Mucosa of stomach (tissue), 1 donor: Measurements from ENCODE around the gene SYT14.
"Not testable (repeated sequence)": the region's sequence is repeated elsewhere in the genome, so short reads cannot be mapped to it uniquely, and the experiment has no call there.

ENCODE experiments used
- H3K27me3 ChIP-seq: one replicate; pipeline ENCODE4 v1.7.0; 2013; ENCODE audit warnings: mild to moderate bottlenecking, low read length; ENCODE audit not compliant: control insufficient read depth, insufficient read depth
- H3K36me3 ChIP-seq: one replicate; pipeline ENCODE4 v1.7.0; 2013; ENCODE audit warnings: low read length; ENCODE audit not compliant: control insufficient read depth, insufficient read depth
- H3K4me1 ChIP-seq: one replicate; pipeline ENCODE4 v1.7.0; 2013; ENCODE audit warnings: mild to moderate bottlenecking, low read length; ENCODE audit not compliant: control insufficient read depth, insufficient read depth
- H3K4me3 ChIP-seq: one replicate; pipeline ENCODE4 v1.7.0; 2013; ENCODE audit warnings: low read length
- H3K9ac ChIP-seq: one replicate; pipeline ENCODE4 v1.7.0; 2013; ENCODE audit warnings: mild to moderate bottlenecking, low read length, moderate library complexity
- H3K9me3 ChIP-seq: one replicate; pipeline ENCODE4 v1.7.0; 2013; ENCODE audit warnings: mild to moderate bottlenecking, low read length, moderate library complexity; ENCODE audit not compliant: control insufficient read depth
- donor health status: Pancreatic carcinoma.

The SYT14 gene

DNA sequence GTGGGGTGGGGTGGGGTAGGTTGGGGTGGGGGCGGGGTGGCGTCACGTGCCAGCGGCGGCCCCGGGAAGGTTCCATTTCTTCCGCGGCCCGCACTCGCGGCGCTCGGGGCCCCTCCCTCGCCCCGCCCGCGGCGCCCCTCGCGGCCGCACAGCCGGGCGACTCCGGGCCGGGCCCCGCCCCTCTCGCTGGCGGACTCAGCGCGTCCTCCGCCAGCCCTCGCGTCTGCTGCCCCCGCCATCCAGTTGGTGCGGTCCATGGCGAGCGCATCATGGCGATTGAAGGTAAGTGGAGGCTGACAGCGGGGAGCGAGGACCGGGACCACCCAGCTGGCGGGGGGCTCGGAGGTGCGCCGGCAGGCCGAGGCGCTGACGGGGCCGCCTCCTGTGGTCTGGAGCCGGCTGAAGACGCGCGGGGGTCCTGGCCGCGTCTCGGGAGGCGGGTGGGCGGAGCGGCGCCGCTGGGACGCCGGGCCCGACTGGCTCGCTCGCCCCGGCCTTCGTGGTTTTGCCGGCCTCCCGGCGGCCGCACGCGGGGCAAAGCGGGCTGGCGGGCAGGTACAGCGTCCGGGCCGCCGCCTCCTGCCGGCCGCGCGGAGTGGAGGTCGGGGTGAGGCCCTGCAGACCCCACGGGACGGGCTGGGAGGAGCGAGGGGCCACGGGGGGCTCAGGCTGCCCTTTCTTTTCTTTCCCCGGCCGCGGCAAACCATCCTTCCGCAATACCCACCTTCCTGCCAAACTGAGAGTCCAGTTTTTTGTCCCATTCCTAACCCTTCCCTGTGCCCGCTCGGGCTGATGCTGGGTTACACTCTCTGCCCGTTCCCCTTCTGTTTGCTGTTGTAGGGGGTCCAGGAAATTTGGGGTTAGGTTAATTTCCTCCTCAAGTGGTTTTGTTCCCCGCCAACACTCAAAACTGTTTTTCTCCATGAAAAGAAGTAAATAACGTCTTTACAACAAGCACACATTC is at the start of gene SYT14:
SYT14 (plus strand) TSS at position 222 of the 964 bp plus-strand sequence; CDS start at position 270, 48 bp downstream.
- H3K36me3 ChIP-seq = no peaks in the 10 kb centered on the region
- H3K4me3 ChIP-seq = no peak within 1 kb of the TSS
- H3K27me3 ChIP-seq = peaks cover 24% of the 10 kb centered on the region
- no peaks in the 10 kb centered on the region for H3K9me3 ChIP-seq
- no peak within 1 kb of the TSS for H3K9ac ChIP-seq
- H3K4me1 ChIP-seq = no peaks in the 10 kb centered on the region

DNA sequence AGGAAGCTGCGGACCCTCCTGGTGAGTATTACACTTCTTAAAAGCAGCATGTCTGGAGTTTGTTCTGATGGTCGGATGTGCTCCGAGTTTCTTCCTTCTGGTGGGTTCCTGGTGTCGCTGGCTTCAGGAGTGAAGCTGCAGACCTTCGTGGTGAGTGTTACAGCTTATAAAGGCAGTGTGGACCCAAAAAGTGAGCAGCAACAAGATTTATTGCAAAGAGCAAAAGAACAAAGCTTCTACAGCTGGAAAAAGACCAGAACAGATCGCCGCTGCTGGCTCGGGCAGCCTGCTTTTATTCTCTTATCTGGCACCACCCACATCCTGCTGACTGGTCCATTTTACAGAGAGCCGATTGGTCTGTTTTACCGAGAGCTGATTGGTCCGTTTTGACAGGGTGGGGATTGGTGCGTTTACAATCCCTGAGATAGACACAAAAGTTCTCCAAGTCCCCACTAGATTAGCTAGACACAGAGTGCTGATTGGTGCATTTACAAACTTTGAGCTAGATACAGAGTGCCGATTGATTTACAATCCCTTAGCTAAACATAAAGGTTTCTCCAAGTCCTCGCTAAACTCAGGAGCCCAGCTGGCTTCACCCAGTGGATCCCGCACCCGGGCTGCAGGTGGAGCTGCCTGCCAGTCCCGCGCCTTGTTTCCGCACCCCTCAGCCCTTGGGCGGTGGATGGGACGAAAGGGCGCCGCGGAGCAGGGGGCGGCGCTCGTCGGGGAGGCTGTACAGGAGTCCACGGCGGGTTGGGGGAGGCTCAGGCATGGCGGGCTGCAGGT is 49.5 kb upstream of the SYT14 start:
- not testable (repeated sequence) for H3K36me3 ChIP-seq, H3K9me3 ChIP-seq, H3K27me3 ChIP-seq, H3K9ac ChIP-seq, H3K4me3 ChIP-seq, H3K4me1 ChIP-seq

DNA sequence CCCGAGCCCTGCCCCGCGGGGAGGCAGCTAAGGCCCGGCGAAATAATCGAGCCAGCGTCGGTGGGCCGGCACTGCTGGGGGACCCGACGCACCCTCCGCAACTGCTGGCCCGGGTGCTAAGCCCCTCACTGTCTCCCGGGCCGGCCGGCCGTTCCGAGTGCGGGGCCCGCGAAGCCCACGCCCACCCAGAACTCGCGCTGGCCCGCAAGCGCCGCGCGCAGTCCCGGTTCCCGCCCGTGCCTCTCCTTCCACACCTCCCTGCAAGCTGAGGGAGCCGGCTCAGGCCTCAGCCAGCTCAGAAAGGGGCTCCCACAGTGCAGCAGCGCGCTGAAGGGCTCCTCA is 49.0 kb upstream of the SYT14 start:
- Histone ChIP-seq H3K27me3 (no peaks in the 10 kb centered on the region), H3K4me3 (no peak overlapping the region), H3K36me3 (no peaks in the 10 kb centered on the region), H3K9me3 (no peaks in the 10 kb centered on the region), H3K4me1 (no peaks in the 10 kb centered on the region), H3K9ac (no peak overlapping the region)

DNA sequence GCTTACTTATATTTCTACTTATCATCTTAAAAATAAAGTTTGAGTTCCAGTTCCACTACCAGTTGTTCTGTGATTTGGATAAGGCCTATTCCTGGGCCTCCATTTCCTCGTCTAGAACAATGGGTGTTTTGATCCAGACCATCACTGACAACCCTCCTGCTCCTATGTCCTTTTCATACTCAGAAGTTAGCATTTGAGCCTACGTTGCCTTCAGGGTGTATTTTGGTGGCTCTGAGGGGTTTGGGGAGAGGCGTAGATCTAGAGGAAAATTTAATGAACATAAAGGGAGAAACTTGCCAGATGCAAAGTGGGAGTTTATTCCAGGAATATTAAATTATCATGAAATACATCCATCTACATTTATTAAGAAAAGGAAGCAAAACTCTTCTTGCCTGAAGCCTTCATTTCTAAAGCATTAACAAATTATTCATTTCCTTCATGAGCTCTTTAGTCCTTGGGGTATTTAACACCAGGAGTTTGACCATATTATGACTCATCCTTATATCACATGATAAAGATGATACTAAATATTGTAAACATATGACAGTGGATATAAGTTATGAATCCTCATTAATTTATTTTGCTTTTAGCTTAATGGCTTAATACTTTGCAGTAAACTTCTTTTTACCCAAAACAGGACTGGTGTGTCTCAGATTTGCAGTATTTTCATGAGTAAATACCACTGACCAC is 47.2 kb upstream of the SYT14 start:
- no peaks in the 10 kb centered on the region for H3K27me3 ChIP-seq
- H3K9ac ChIP-seq = no peak overlapping the region
- H3K36me3 ChIP-seq = no peaks in the 10 kb centered on the region
- no peaks in the 10 kb centered on the region for H3K4me1 ChIP-seq
- H3K9me3 ChIP-seq = no peaks in the 10 kb centered on the region
- H3K4me3 ChIP-seq = no peak overlapping the region

DNA sequence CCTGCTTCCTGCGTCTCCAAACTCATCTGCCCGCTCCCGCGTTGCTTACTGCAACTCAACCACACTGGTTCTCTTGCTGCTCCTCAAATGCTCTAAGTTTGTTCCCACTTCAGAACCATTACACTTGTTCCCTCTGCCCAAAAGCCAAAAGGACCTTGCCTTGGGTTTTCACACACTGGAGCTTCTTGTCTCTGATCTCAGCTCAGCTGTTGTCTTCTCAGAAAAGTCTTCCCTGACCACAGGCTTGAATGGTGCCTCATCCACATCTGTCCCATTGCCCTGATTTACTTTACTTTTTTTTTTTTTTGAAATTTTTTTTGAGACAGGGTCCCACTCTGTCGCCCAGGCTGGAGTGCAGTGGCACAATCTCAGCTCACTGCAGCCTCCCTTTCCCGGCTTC is 44.3 kb upstream of the SYT14 start:
- no peaks in the 10 kb centered on the region for H3K4me1 ChIP-seq
- H3K9ac ChIP-seq = no peak overlapping the region
- H3K9me3 ChIP-seq = no peaks in the 10 kb centered on the region
- no peaks in the 10 kb centered on the region for H3K36me3 ChIP-seq
- no peak overlapping the region for H3K4me3 ChIP-seq
- H3K27me3 ChIP-seq = no peaks in the 10 kb centered on the region

DNA sequence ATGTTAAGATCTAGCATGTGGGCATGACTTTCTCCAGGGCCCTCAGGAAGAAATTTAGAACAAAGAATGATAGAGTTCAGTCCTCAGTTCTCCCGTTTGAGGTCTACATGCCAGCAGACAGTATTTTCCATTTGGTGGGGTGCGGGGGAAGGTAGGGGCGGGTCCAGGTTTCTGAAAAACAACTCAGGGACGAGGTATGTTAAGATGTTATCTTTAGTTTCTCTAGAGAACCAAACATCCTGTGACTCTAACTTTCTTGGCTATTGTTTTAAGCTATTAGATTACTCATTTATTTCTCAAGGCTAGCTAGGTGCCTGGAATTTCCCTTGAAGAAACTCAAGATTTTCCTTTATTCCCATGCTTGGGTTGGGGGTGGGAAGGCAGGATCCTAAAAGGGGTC is 42.3 kb upstream of the SYT14 start:
- no peak overlapping the region for H3K4me3 ChIP-seq
- no peak overlapping the region for H3K9ac ChIP-seq
- no peaks in the 10 kb centered on the region for H3K36me3 ChIP-seq
- H3K9me3 ChIP-seq = no peaks in the 10 kb centered on the region
- no peaks in the 10 kb centered on the region for H3K27me3 ChIP-seq
- no peaks in the 10 kb centered on the region for H3K4me1 ChIP-seq

DNA sequence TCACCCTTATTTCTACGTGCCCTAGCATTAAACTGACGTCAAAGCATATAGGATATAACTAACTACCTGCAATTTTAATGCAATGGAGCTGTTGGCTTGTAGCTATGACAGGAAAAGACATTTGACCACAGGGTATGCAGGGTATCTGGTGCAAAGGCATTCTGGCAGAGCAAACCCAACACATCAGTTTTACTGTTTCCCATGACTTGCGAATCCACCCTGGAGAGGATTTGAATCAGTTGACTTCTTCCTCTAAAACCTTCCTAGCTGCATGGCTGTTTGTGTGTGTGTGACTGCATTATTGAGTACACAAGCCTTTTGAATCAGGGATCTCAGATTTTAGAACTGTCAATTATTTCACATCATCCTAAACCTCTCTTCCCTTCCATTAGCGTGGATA is 41.7 kb upstream of the SYT14 start:
- Histone ChIP-seq H3K9me3 (no peaks in the 10 kb centered on the region), H3K27me3 (no peaks in the 10 kb centered on the region), H3K9ac (no peak overlapping the region), H3K4me3 (no peak overlapping the region), H3K36me3 (no peaks in the 10 kb centered on the region), H3K4me1 (no peaks in the 10 kb centered on the region)

DNA sequence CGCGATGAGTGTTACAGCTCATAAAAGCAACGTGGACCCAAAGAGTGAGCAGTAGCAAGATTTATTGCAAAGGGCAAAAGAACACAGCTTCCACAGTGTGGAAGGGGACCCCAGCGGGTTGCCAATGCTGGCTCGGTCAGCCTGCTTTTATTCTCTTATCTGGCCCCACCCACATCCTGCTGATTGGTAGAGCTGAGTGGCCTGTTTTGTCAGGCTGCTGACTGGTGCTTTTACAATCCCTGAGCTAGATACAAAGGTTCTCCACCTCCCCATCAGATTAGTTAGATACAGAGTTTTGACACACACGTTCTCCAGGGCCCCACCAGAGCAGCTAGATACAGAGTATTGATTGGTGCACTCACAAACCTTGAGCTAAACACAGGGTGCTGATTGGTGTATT is 39.7 kb upstream of the SYT14 start:
- H3K9me3 ChIP-seq, H3K9ac ChIP-seq, H3K27me3 ChIP-seq, H3K4me3 ChIP-seq, H3K4me1 ChIP-seq, H3K36me3 ChIP-seq: not testable (repeated sequence)

DNA sequence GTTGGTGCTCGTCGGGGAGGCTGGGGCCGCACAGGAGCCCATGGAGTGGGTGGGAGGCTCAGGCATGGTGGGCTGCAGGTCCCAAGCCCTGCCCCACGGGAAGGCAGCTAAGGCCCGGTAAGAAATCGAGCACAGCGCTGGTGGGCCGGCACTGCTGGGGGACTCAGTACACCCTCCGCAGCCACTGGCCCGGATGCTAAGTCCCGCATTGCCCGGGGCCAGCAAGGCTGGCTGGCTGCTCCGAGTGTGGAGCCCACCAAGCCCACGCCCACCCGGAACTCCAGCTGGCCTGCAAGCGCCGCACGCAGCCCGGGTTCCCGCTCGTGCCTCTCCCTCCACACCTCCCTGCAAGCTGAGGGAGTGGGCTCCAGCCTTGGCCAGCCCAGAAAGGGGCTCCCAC is 39.2 kb upstream of the SYT14 start:
- H3K9me3 ChIP-seq, H3K27me3 ChIP-seq: not testable (repeated sequence)

DNA sequence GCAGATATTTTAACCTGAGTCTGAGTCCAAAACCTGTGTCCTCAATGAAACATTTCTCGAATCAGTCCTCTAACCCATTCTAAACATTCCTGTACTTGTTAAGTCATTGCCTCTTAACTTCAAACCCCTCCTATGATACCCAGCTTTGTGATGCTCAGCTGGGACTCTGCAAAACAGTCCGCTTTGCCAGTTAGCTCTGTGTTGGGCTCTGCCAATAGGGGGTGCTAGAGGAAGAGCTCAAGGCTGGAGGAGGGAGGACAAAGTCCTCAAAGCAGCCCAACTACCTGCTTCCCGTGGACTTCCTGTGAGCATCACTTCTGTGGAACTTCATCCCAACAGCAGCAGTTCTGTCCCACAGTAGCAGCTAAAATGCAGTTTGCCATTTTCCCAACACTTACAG is 38.1 kb upstream of the SYT14 start:
- Histone ChIP-seq H3K9me3 (no peaks in the 10 kb centered on the region), H3K4me3 (no peak overlapping the region), H3K4me1 (no peaks in the 10 kb centered on the region), H3K36me3 (no peaks in the 10 kb centered on the region), H3K27me3 (no peaks in the 10 kb centered on the region), H3K9ac (no peak overlapping the region)

More for the DNA sequence above, 39.2 kb upstream of the SYT14 start:
- not testable (repeated sequence) for H3K36me3 ChIP-seq, H3K9ac ChIP-seq, H3K4me1 ChIP-seq, H3K4me3 ChIP-seq

DNA sequence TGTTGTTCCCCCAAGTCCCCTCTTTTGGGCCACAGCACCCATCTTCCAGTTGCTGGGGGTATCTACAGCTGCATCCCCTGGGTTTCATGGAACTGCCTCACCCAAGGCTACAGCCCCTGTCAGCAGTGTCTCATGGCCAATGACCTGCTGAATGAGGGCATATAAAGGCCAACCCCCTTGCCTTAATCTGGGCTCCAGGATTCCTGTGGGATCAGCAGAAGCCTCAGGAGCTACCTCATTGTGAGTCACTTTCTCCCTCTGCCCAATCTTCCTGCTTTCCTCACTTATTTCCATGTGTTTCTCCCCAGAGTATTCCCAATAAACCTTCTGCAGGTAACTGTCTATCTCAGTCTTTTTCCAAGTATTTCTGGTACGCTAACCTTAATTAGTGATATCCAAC is 37.3 kb upstream of the SYT14 start:
- Histone ChIP-seq H3K36me3 (no peaks in the 10 kb centered on the region), H3K4me1 (no peaks in the 10 kb centered on the region), H3K4me3 (no peak overlapping the region), H3K27me3 (no peaks in the 10 kb centered on the region), H3K9ac (no peak overlapping the region), H3K9me3 (no peaks in the 10 kb centered on the region)

DNA sequence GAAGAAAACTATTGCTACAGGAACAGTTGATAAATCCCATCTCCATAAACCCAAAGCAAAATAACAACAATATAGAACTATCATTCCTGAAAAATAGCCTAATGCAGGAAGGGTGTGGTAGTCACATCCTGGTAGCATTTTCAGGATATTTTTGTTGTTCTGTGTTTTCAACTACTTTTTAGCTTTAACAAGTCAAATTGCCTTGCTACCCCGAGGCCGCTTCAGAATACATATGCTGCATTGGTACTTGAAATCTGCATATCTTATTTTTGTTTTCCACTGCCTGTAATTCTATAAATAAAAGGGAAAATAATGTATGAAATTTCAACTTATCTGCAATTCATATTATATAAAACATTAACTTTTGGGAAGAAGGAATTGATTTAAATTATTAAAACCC is 36.8 kb upstream of the SYT14 start:
- no peaks in the 10 kb centered on the region for H3K4me1 ChIP-seq
- no peak overlapping the region for H3K9ac ChIP-seq
- H3K4me3 ChIP-seq = no peak overlapping the region
- no peaks in the 10 kb centered on the region for H3K36me3 ChIP-seq
- no peaks in the 10 kb centered on the region for H3K9me3 ChIP-seq
- H3K27me3 ChIP-seq = no peaks in the 10 kb centered on the region
